ENCODE data around the gene NPHS2.

The NPHS2 gene

GRCh38 chr1:179575497-179576314 is at the start of gene NPHS2:
TSS of gene NPHS2 (minus strand) at chr1:179575948. CDS start at chr1:179575864, 84 bp downstream.
- DNase-seq, result no peak

- no peak for DNase-seq
These were observed 36.6 kb upstream of the NPHS2 start for GRCh38 chr1:179612361-179612760.

GRCh38 chr1:179601093-179601492 is 25.3 kb upstream of the NPHS2 start:
- DNase-seq, result no peak

DNA sequence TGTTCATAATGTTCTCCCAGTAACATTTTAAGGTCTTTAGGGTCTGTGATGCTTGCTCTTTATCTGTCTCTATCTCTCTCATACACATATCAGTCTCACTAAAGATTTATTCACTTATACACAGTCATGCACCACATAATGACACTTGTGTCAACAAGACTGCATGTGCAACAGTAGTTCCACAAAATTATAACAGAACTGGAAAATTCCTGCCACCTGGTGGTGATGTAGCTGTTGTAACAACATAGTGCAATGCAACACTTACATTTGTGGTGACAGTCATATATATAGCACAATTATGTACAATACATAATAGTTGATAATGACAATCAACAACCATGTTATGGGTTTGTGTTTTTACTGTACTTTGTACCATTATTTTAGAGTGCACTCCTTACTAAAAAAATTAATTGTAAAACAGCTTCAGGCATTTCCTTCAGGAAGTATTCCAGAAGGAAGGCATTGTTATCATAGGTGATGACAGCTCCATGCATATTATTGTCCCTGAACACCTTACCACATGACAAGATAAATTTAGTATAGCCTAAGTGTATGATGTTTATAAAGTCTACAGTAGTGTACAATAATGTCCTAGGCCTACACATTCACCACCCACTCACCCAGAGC is 24.0 kb upstream of the NPHS2 start:
- DNase-seq, result peak in 1 of 2 experiments; percentile 14

- no peak for DNase-seq
These were observed 22.9 kb upstream of the NPHS2 start for GRCh38 chr1:179598631-179599030.

GRCh38 chr1:179591592-179592580 is 16.1 kb upstream of the NPHS2 start, which contains the start of gene TDRD5:
TSS of gene TDRD5 (plus strand) at chr1:179591832. CDS start at chr1:179592616, 784 bp downstream.
- DNase-seq, result no peak

DNA sequence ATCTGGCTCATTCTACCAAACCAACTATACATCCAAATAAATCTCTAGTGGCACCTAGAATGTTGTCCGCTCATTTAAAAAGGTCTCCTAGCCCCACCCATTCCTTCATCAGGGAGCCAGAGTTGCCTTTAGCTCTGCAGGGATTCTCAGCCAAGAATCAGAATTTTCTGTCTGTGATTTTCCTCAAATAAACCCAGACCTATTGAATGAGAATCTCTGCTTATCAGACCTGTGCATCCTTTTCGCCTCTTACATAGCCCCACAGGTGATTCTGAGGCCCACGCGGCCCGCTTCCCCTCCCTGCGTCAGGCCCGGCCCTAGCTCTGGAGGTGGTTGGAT is 15.5 kb upstream of the NPHS2 start:
- DNase-seq, result no peak

DNA sequence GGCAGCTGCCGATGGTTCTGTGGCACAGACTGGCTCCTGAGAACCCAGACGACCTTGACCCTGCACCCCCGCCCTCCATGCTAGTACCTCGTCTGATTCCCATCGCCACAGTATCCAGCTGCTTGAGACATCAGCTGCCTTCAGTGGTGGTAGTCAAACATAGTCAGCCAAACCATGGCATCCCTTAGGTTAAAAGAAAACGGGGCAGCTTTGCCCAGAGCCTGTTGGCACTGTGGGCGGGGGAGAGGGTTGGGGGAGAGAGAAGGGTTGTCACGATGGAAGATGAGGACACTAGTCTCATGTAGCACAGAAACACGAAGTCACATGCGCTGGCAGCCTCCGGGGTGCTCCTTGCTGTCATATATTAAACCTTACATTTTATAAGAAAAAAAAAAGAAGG is 14.9 kb upstream of the NPHS2 start:
- DNase-seq, result no peak

DNA sequence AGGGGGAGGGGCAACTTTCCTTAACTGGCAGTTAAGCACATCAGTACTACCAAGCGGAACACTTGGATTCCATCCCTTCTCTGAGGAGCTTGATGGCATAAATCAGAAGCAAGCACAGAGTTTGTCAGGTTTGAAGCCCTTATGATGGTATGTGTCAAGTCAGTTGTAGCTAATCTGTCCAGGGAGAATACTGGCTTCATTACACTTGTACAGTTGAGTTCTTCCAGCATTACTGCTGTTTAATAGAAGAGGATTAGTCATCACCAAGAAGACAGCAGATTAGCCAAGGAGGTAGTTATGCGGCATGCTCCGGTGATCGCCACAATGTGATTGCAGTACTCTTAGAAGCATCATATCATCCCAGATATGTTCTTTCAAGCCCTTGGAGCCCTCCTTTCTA is 13.8 kb upstream of the NPHS2 start:
- DNase-seq, result no peak

- DNase-seq, result no peak
These were observed 12.8 kb upstream of the NPHS2 start for GRCh38 chr1:179588425-179589024.

DNA sequence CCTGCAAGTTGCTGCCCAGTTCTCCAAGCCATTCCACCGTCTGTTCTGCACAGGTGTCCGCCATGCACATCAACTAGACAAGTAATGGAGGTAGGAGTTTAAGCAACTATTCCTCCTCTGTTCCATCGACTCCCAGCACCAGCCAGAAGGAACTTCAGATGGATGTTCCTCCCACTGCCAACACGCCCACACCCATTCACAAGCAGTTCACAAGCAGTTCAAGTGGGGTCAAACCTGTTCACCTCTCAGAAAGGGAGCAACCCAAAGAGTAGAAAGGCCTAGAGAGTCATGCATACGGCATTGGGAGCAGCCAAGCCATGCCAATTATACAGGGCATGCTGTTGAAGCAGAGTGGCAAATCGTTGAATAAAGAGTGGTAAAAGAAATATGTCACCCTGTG is 11.6 kb upstream of the NPHS2 start:
- DNase-seq, result no peak

GRCh38 chr1:179586107-179586823 is 10.5 kb upstream of the NPHS2 start:
- no peak for DNase-seq

- no peak for DNase-seq
These were observed 8.1 kb upstream of the NPHS2 start for GRCh38 chr1:179583771-179584320.

GRCh38 chr1:179576509-179576908 is 761 bp upstream of the NPHS2 start:
- no peak for DNase-seq

- no peak for DNase-seq
These were observed 17.7 kb downstream of the NPHS2 start for GRCh38 chr1:179558078-179558477.

GRCh38 chr1:179554427-179554826 is 21.3 kb downstream of the NPHS2 start:
- no peak for DNase-seq

DNA sequence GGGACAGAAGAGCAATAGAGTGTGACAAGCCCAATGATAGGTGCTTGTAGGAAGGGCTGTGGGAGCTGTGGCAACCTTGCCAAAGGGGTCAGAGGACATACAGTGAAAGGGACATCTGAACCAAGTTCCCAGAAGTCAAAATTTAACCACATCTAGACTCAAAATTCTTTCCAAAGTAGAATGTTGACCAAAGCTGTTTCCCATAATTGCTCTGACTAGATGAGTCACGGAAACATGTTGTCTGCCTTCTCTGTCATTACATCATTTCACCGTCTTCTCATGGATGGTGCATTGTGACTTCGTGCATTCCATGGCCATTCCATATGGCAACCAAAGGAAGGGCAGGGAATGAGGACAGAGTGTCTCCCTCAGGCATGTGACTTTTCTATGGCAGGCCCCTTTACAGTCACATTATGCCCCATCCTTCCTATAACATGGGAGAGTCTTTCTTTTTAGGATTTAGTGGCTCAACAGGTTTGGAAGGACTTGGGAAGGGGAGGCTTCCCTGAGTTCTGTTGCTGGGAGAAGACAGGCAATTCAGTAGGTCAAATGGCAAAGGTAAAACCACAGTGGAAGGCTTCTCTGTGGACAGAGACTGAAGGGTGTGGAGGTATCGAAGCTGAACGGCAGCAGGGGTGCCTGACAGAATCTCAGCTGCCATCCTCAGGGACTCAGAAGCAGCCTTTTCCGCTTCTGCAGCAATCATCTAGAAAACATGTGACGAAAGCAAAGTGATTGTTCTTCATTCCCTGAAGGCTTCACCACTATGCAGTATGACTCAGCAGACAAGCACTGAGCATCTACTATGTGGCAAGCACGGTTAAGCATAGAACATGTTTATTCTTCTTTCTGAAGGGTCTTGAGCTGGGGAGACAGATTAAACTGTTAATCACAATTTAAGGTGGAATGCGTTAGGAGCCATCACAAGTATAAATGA is 24.7 kb downstream of the NPHS2 start:
- no peak for DNase-seq

DNA sequence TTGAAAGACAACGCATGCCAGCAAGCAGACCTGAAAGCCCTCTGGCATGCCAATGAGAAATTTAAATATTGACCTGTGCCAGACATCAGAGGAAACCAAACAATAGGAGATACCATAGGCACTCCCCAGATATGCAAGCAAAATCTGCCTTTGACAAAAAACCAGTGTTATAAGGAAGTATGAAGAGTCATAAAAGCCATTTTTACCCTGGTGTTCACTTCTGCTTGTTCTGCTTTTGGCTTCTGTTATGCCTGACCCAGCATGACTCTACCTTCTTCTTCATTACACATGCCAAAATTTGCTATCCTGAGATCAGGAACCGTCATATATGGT is 26.4 kb downstream of the NPHS2 start:
- DNase-seq, result no peak

GRCh38 chr1:179548666-179549367 is 26.9 kb downstream of the NPHS2 start:
- DNase-seq, result no peak

- no peak for DNase-seq
These were observed 28.7 kb downstream of the NPHS2 start for GRCh38 chr1:179547021-179547535.
